DMS153 treated with DMSO at 0.1 percent for 48 hours (cell line): ENCODE measurements around the gene RMI2.
"Not testable (repeated sequence)": the region's sequence is repeated elsewhere in the genome, so short reads cannot be mapped to it uniquely, and the experiment has no call there.

Experiments
- DNase-seq: peaks from one replicate; lab custom pipeline; 2025; ENCODE audit not compliant: unreplicated experiment; lab: John Stamatoyannopoulos, UW

Gene RMI2

GRCh38 chr16:11350921-11351335 lies 5.7 kb downstream of the RMI2 start:
- DNase-seq: no peak

- no peak for DNase-seq
These were observed 7.9 kb downstream of the RMI2 start for GRCh38 chr16:11353158-11353557.

DNA sequence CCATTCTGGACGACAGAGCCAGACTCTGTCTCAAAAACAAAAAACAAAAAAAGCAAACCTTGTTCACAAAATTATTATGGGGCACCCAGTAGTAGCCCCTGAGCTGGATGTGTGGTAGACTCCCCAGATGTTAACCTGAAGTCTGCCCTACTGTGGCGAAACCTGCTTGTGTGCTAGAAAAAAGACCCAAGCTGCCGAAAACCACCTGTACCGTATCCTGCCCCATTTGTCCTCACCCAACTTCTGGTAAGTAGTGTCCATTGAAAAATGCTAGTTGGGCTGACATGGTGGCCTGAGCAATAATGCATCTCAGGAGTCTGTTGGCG lies 9.1 kb downstream of the RMI2 start:
- no peak for DNase-seq

DNA sequence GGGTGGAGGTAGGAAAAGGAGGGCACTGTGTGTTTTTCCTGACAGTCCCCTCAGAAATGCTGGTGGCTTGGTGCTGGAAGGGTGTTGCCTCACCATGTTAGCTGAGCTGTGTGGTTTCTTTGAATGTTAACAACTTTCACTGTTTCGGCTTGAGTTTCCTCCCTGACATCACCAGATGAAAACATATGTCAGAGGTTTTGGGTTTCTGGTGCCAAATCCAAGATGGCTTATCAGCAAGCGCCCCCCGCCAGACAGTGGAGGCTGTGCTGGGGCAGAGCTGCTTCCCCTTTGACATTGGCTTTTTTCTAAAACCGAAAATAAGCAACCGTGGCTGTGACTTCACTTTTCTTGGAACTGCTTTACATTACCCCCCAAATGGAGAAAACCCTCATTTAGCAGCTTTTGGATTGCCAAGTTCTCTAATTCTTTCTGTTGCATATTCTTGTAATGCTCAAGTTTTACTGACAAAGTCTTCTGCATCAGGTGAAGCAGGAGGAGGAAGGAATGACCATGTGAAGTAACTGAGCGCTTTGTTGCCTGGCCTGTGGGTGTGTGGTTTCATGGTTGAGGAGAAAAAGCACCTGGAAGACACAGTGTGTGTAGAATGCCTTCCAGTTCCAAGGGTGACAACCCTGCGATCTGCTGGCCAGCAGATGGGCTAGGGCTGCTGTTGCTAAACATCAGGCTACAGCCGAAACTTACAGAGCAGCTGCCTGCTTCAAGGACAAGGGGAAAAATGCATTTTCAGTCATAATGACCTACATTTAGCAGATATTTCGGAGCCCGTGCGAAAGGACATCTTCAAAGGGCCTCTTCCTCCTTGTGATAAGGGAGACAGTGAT lies 9.7 kb downstream of the RMI2 start:
- DNase-seq: no peak

- DNase-seq: no peak
These were observed 10.6 kb downstream of the RMI2 start for GRCh38 chr16:11355862-11356261.

DNA sequence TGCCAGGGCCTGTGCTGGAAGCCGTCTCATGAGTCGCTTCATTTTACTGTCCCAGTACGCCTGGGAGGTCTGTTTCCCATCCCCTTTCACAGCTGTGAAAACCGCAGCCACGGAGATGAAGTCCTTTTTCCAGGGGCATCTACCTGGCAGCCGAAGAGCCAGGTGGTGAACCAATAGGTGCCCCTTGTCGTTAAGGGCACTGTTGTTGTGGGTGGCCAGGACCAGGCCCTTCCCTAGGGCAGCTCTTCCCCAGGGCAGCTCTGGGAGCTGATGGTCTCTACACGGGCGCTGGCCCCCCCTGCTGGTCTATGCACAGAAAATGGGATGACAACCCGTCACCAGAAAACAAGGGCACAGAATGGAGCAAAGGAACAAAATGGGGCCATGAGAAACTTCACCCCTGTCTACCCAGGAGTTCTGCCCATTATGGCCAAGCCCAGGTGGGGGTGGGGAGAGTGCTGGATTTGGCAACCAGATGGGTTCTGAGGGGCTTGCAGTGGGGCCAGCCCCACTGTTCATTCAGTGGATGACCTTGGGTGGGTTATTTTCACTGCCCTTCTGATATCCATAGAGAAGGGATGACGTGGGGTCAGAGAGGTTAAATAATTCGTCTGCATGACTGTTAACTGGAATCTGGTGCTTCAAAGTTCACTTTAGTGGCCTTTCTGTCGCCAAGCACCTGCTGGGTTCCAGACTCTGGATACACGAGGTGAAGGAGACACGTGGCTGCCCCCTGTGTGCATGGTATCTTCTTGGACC lies 11.5 kb downstream of the RMI2 start:
- DNase-seq: peak; percentile 14

- DNase-seq: no peak
These were observed 13.3 kb downstream of the RMI2 start for GRCh38 chr16:11358531-11358930.

- DNase-seq: no peak
These were observed 14.1 kb downstream of the RMI2 start for GRCh38 chr16:11359370-11359769.

DNA sequence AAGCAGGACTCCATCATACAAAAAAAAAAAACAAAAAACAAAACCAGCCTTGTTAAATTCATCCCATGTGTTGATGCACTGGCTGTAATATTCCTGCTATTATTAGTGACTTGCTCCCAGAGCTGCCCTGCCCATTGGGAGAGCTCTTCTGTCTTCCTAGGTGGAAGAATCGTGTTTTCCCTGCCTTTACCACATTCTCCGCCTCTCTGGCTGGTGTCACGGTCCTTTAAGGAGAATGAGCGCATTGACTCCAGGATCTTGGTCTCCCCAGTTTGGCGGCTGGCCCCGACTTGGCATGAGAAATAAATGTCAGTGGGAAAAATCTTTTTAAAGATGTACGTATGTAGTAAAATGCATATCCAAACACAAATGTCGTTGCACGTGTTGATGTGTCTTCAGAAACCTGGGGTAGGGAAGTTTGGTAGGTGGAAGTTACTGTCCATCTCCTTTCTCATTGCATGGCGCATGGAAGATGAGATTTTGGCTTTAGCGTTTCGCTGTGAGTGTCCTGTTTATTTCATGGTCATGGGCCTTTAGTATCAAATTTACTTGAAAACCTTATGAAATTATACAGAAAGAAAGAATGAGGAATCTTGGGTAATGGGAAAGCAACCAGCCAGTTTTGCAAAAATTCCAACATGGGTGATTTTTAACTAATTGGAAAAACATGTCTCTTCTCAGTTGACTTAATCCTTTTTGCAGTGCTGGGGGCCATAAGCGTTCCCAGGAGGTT lies 15.5 kb downstream of the RMI2 start:
- no peak for DNase-seq

GRCh38 chr16:11361701-11362451 lies 16.6 kb downstream of the RMI2 start:
- DNase-seq: no peak

- no peak for DNase-seq
These were observed 18.6 kb downstream of the RMI2 start for GRCh38 chr16:11363927-11364258.

DNA sequence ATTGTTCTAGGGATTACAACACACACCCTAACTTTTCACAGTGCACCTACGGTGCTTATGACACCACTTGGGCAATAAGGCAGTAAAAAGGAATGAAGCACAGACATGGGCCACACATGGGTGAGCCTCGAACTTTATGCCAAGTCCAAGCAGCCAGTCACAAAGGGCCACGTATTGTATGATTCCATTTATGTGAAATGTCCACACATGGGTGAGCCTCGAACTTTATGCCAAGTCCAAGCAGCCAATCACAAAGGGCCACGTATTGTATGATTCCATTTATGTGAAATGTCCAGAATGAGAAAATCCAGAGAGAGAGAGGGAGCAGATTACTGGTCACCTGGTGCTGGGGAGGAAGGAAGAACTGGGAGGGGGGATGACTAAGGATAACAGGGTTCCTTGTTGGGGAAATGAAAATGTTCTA lies 22.2 kb downstream of the RMI2 start:
- no peak for DNase-seq

- no peak for DNase-seq
These were observed 25.0 kb downstream of the RMI2 start for GRCh38 chr16:11370084-11370931.

DNA sequence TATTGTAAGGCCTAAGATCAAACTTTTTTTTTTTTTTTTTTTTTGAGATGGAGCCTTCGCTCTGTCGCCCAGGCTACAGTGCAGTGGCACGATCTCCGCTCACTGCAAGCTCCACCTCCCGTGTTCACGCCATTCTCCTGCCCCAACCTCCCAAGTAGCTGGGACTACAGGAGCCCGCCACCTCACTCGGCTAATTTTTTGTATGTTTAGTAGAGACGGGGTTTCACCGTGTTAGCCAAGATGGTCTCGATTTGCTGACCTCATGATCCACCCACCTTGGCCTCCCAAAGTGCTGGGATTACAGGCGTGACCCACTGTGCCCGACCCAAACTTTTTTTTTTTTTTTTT lies 25.6 kb downstream of the RMI2 start:
- DNase-seq: not testable (repeated sequence)

DNA sequence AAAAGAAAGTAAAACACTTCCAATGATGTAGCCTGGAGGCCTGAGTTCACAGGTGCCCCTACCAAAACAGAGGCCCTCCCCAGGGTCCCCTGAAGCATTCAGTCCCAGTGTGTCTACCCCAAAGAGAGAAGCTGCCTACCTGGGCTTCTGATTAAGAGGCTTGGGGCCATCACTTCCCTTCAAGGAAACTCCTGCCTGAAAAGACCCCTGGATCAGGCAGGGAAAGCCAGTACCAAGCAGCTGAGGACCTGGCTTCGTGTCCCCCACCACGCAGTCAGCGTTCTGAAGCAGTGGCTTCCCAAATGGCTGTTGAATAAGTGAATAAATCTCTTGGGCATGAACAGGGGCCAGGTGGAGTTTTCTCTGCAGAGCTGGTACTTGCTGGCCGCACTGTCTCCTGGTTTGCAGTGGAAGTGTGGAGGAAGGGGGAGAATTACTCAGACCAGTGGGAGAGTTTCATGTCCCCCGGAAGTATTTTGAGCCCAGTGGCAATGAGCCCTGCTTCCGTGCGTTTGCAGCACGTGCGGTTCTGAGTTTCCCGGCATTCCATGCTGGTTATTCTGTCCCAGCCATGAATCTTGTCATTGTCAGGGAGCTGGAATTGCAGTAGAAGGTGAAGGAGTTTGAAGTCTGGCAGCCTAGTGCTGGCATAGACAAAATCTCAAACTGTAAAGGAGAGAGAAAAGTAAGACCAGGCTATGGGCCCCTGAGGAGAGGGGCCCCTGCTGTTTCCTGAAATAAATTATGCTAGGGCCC lies 27.0 kb downstream of the RMI2 start:
- DNase-seq: no peak

GRCh38 chr16:11372829-11373306 lies 27.6 kb downstream of the RMI2 start:
- no peak for DNase-seq

- DNase-seq: no peak
These were observed 29.0 kb downstream of the RMI2 start for GRCh38 chr16:11374255-11374654.

DNA sequence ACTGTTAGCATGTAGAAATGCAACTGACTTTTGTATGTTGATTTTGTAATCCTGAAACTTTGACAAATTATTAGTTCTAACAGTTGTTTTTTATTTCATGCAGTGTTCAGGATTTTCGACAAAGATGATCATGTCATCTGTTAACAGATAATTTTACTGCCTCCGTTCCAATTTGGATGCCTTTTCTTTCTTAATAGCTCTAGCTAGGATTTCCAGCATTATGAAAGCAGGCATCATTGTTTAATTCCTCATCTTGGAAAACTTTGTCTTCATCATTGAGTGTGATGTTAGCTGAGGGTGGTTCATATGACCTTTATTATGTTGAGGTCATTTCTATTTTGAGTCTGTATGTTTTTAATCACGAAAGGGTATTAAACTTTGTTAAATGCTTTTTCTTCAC lies 31.9 kb downstream of the RMI2 start:
- no peak for DNase-seq

- DNase-seq: not testable (repeated sequence)
These were observed 33.7 kb downstream of the RMI2 start for GRCh38 chr16:11378951-11379350.

DNA sequence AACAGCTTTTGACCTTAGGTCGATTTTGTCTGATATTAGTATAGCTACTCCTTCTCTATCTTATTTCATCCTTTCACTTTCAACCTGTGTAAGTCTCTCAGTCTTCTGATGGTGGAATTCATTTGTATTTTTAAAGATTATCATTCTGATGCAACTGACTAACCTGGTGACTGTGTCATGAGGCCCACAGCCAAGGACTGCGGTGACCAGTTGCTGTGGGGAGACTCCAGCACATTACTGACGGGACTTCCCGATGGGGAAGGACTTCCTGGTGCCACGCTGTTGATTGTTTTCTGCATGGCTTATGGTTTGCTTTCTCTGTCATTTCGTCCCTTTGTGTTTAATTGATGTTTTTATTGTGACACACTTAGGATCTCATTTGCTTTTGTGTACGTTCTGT lies 34.2 kb downstream of the RMI2 start:
- DNase-seq: peak; percentile 16
